WTC11 (cell line): ENCODE data around the gene FBXL2. TPM values are rescaled to one million over a fixed set of nuclear protein-coding genes. Genes with fewer than 3 reads are reported as not detected.

Experiments used
- ATAC-seq: fragments of 200-7000 bp; cut with Tn5 transposase; 2 replicates; pipeline ENCODE4 v1.10.0; 2021; ENCODE audit warnings: mild to moderate bottlenecking, moderate library complexity
- CTCF ChIA-PET: fragments of 300-600 bp; sonication (Branson Sonifier 250); formaldehyde crosslinking; loops from one replicate; lab custom pipeline; 2021; ENCODE audit warnings: antibody characterized with exemption; lab: Charles Lee
- POLR2A ChIA-PET: fragments of 350-600 bp; sonication (Branson Sonifier 250); formaldehyde crosslinking; loops from one replicate; lab custom pipeline; 2021; ENCODE audit warnings: antibody characterized with exemption; lab: Charles Lee
- DNase-seq: peaks from one replicate; pipeline ENCODE4 v3.0.0; 2021; ENCODE audit warnings: low spot score
- H3K27ac Mint-ChIP-seq: 2 replicates; pipeline ENCODE4 v1.8.0; 2021; ENCODE audit warnings: mixed read lengths
- H3K27me3 Mint-ChIP-seq: 2 replicates; pipeline ENCODE4 v1.8.0; 2021; ENCODE audit warnings: low read depth, mild to moderate bottlenecking, moderate library complexity, mixed read lengths
- H3K36me3 Mint-ChIP-seq: 2 replicates; pipeline ENCODE4 v1.8.0; 2021; ENCODE audit warnings: mixed read lengths
- H3K4me1 Mint-ChIP-seq: 2 replicates; pipeline ENCODE4 v1.8.0; 2022; ENCODE audit warnings: mixed read lengths
- H3K4me3 Mint-ChIP-seq: 2 replicates; pipeline ENCODE4 v1.8.0; 2021; ENCODE audit warnings: mild to moderate bottlenecking, moderate library complexity, mixed read lengths
- H3K9me3 Mint-ChIP-seq: 2 replicates; pipeline ENCODE4 v1.8.0; 2021; ENCODE audit warnings: mixed read lengths
- CBFB ChIP-seq: sonication (generic); formaldehyde crosslinking; IDR thresholded peaks from 2 replicates; pipeline ENCODE4 v1.8.1; 2022; ENCODE audit warnings: mild to moderate bottlenecking, low read depth, missing genetic modification reagents
- FOXK1 ChIP-seq: sonication (generic); formaldehyde crosslinking; IDR thresholded peaks from 2 replicates; pipeline ENCODE4 v1.8.0; 2022; ENCODE audit warnings: mild to moderate bottlenecking, moderate library complexity, missing genetic modification reagents
- FOXP1 ChIP-seq: sonication (generic); formaldehyde crosslinking; IDR thresholded peaks from 2 replicates; pipeline ENCODE4 v1.8.0; 2022; ENCODE audit warnings: missing genetic modification reagents, mild to moderate bottlenecking, moderate library complexity, borderline replicate concordance
- GABPB1 ChIP-seq: sonication (generic); formaldehyde crosslinking; IDR thresholded peaks from 2 replicates; pipeline ENCODE4 v1.8.1; 2023; ENCODE audit warnings: mild to moderate bottlenecking, missing genetic modification reagents
- MXD4 ChIP-seq: fragments of 250-450 bp; sonication (Bioruptor Pico); IDR thresholded peaks from 2 replicates; pipeline ENCODE4 v1.8.0; 2021; ENCODE audit warnings: mild to moderate bottlenecking, moderate library complexity, borderline replicate concordance
- MYBL2 ChIP-seq: sonication (generic); formaldehyde crosslinking; IDR thresholded peaks from 2 replicates; pipeline ENCODE4 v1.8.1; 2023; ENCODE audit warnings: mild to moderate bottlenecking, moderate library complexity, missing genetic modification reagents
- NR1H2 ChIP-seq: sonication (generic); formaldehyde crosslinking; IDR thresholded peaks from 2 replicates; pipeline ENCODE4 v1.9.0; 2021; ENCODE audit warnings: mild to moderate bottlenecking, moderate library complexity, missing genetic modification reagents
- PRRX2 ChIP-seq: fragments of 250-450 bp; sonication (Bioruptor Pico); IDR thresholded peaks from 2 replicates; pipeline ENCODE4 v1.8.0; 2021; ENCODE audit warnings: mild to moderate bottlenecking
- RELA ChIP-seq: sonication (generic); formaldehyde crosslinking; IDR thresholded peaks from 2 replicates; pipeline ENCODE4 v1.8.1; 2022; ENCODE audit warnings: missing genetic modification reagents, mild to moderate bottlenecking, borderline replicate concordance
- SMAD3 ChIP-seq: sonication (generic); formaldehyde crosslinking; IDR thresholded peaks from 2 replicates; pipeline ENCODE4 v1.8.0; 2022; ENCODE audit warnings: missing genetic modification reagents, mild to moderate bottlenecking, borderline replicate concordance
- TEAD4 ChIP-seq: sonication (generic); formaldehyde crosslinking; IDR thresholded peaks from 2 replicates; pipeline ENCODE4 v1.8.0; 2022; ENCODE audit warnings: mild to moderate bottlenecking, missing genetic modification reagents
- total RNA-seq: library from RNA; stranded (reverse); gene quantifications from 3 replicates; pipeline ENCODE4 v1.2.3, GENCODE V29; 2021
- TF ChIP-seq, protein P1 (sequence below): sonication (generic); formaldehyde crosslinking; IDR thresholded peaks from 2 replicates; pipeline ENCODE4 v1.8.0; 2022; ENCODE audit warnings: mild to moderate bottlenecking, missing genetic modification reagents
- TF ChIP-seq, protein P2 (sequence below): sonication (generic); formaldehyde crosslinking; IDR thresholded peaks from 2 replicates; pipeline ENCODE4 v1.8.0; 2023; ENCODE audit warnings: missing genetic modification reagents
- TF ChIP-seq, protein P3 (sequence below): sonication (generic); formaldehyde crosslinking; conservative IDR thresholded peaks from 2 replicates; pipeline ENCODE4 v1.8.1; 2023; ENCODE audit warnings: mild to moderate bottlenecking, low read depth, missing genetic modification reagents, moderate library complexity
- TF ChIP-seq, protein P4 (sequence below): fragments of 250-450 bp; sonication (Bioruptor Pico); IDR thresholded peaks from 2 replicates; pipeline ENCODE4 v1.9.0; 2021; ENCODE audit warnings: mild to moderate bottlenecking
- TF ChIP-seq, protein P5 (sequence below): sonication (generic); formaldehyde crosslinking; IDR thresholded peaks from 2 replicates; pipeline ENCODE4 v1.8.1; 2023; ENCODE audit warnings: mild to moderate bottlenecking, missing genetic modification reagents
- TF ChIP-seq, protein P6 (sequence below): sonication (generic); formaldehyde crosslinking; IDR thresholded peaks from 2 replicates; pipeline ENCODE4 v1.8.1; 2022; ENCODE audit warnings: mild to moderate bottlenecking, moderate library complexity, missing genetic modification reagents

The FBXL2 gene
- total RNA-seq, 1 experiment from 2014 or later = 2.9 TPM

DNA sequence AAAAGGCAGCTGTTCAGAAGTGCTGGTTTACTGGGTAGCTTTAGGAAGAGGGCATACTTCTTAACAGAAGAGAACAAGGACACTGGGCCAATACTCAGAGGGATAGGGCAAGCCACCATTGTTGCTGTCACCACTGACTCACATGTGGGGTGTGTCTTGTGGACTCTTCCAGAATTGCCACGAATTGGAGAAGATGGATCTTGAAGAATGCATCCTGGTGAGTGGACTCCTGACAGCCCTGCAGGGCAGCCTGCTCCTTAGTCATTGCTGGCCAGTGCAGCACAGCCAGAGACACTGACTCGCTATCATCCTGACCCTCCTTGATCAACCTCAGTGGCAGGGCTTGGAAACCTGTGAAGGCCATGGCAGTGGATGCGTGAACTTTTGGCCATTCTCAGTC, 100.7 kb downstream of the FBXL2 start (continued):
- TF ChIP-seq, protein P1, sequence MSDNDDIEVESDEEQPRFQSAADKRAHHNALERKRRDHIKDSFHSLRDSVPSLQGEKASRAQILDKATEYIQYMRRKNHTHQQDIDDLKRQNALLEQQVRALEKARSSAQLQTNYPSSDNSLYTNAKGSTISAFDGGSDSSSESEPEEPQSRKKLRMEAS (CRISPR knock-in tag) = no peak
- TF ChIP-seq TEAD4 (CRISPR knock-in tag) = no peak
- TF ChIP-seq, protein P2, sequence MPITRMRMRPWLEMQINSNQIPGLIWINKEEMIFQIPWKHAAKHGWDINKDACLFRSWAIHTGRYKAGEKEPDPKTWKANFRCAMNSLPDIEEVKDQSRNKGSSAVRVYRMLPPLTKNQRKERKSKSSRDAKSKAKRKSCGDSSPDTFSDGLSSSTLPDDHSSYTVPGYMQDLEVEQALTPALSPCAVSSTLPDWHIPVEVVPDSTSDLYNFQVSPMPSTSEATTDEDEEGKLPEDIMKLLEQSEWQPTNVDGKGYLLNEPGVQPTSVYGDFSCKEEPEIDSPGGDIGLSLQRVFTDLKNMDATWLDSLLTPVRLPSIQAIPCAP (CRISPR knock-in tag) = no peak
- TF ChIP-seq, protein P3, sequence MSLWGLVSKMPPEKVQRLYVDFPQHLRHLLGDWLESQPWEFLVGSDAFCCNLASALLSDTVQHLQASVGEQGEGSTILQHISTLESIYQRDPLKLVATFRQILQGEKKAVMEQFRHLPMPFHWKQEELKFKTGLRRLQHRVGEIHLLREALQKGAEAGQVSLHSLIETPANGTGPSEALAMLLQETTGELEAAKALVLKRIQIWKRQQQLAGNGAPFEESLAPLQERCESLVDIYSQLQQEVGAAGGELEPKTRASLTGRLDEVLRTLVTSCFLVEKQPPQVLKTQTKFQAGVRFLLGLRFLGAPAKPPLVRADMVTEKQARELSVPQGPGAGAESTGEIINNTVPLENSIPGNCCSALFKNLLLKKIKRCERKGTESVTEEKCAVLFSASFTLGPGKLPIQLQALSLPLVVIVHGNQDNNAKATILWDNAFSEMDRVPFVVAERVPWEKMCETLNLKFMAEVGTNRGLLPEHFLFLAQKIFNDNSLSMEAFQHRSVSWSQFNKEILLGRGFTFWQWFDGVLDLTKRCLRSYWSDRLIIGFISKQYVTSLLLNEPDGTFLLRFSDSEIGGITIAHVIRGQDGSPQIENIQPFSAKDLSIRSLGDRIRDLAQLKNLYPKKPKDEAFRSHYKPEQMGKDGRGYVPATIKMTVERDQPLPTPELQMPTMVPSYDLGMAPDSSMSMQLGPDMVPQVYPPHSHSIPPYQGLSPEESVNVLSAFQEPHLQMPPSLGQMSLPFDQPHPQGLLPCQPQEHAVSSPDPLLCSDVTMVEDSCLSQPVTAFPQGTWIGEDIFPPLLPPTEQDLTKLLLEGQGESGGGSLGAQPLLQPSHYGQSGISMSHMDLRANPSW (CRISPR knock-in tag) = no peak

DNA sequence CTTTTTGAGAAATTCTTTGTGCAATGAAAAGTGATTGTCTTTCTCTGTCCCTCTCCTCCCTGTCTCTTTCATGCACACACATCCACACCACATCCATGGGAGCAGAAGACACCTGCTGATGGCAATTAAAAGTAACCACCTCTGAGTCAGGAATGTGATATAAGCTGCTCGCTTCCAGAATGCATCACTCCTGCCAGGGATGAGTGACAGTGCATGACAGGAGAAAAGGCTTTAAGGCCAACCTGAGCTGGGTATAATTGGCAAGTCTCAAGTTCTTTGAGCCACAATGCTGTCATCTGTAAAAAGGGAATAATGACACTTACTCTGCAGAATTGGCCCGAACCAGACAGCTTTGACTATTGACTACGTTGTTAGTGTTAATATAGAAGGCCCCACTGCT, 103.4 kb downstream of the FBXL2 start:
- ChIA-PET CTCF (interaction anchor here (1.1 to 1.7 kb wide), 2 partner anchors 8 to 236 kb away, joined by 3 to 11 read pairs; no protein-coding TSS in a partner anchor), POLR2A (interaction anchor here (0.7 kb wide), 1 partner anchor 23 kb away, joined by 3 read pairs; no protein-coding TSS in a partner anchor)
- DNase-seq (no peak), ATAC-seq (no peak)
- no peaks in the 10 kb centered on the region for H3K27me3 Mint-ChIP-seq
- H3K4me3 Mint-ChIP-seq = no peak overlapping the region
- H3K27ac Mint-ChIP-seq = no peak overlapping the region
- no peaks in the 10 kb centered on the region for H3K9me3 Mint-ChIP-seq
- TF ChIP-seq CBFB (CRISPR knock-in tag) = no peak
- TF ChIP-seq, protein P4, sequence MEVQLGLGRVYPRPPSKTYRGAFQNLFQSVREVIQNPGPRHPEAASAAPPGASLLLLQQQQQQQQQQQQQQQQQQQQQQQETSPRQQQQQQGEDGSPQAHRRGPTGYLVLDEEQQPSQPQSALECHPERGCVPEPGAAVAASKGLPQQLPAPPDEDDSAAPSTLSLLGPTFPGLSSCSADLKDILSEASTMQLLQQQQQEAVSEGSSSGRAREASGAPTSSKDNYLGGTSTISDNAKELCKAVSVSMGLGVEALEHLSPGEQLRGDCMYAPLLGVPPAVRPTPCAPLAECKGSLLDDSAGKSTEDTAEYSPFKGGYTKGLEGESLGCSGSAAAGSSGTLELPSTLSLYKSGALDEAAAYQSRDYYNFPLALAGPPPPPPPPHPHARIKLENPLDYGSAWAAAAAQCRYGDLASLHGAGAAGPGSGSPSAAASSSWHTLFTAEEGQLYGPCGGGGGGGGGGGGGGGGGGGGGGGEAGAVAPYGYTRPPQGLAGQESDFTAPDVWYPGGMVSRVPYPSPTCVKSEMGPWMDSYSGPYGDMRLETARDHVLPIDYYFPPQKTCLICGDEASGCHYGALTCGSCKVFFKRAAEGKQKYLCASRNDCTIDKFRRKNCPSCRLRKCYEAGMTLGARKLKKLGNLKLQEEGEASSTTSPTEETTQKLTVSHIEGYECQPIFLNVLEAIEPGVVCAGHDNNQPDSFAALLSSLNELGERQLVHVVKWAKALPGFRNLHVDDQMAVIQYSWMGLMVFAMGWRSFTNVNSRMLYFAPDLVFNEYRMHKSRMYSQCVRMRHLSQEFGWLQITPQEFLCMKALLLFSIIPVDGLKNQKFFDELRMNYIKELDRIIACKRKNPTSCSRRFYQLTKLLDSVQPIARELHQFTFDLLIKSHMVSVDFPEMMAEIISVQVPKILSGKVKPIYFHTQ (CRISPR knock-in tag) = no peak
- no peak for TF ChIP-seq RELA
- TF ChIP-seq, protein P5, sequence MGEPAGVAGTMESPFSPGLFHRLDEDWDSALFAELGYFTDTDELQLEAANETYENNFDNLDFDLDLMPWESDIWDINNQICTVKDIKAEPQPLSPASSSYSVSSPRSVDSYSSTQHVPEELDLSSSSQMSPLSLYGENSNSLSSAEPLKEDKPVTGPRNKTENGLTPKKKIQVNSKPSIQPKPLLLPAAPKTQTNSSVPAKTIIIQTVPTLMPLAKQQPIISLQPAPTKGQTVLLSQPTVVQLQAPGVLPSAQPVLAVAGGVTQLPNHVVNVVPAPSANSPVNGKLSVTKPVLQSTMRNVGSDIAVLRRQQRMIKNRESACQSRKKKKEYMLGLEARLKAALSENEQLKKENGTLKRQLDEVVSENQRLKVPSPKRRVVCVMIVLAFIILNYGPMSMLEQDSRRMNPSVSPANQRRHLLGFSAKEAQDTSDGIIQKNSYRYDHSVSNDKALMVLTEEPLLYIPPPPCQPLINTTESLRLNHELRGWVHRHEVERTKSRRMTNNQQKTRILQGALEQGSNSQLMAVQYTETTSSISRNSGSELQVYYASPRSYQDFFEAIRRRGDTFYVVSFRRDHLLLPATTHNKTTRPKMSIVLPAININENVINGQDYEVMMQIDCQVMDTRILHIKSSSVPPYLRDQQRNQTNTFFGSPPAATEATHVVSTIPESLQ (CRISPR knock-in tag) = no peak
- no peak for TF ChIP-seq MYBL2 (CRISPR knock-in tag)
- H3K4me1 Mint-ChIP-seq = peaks cover 9% of the 10 kb centered on the region; the same call in 1 of the 2 replicates
- no peaks in the 10 kb centered on the region; the same call in none of the 2 replicates for H3K36me3 Mint-ChIP-seq

DNA sequence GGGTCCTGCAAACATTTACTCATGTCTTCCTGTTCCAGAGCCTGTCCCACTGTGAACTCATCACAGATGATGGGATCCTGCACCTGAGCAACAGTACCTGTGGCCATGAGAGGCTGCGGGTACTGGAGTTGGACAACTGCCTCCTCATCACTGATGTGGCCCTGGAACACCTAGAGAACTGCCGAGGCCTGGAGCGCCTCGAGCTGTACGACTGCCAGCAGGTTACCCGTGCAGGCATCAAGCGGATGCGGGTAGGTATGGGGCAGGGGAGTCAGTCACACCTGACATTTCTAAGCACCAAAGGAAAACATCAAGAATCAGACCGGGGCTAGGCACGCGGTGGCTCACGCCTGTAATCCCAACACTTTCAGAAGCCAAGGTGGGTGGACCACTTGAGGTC, 106.7 kb downstream of the FBXL2 start:
- CTCF ChIA-PET = interaction anchor here (1.0 kb wide), 1 partner anchor 403 kb away, joined by 4 read pairs; no protein-coding TSS in a partner anchor
- POLR2A ChIA-PET = no interaction called here
- DNase-seq (no peak), ATAC-seq (no peak)
- Mint-ChIP-seq H3K36me3 (peaks cover 9% of the 10 kb centered on the region), H3K4me3 (no peak overlapping the region), H3K4me1 (no peaks in the 10 kb centered on the region), H3K27ac (no peak overlapping the region), H3K9me3 (no peaks in the 10 kb centered on the region), H3K27me3 (no peaks in the 10 kb centered on the region)
- no peak for TF ChIP-seq FOXP1
- no peak for TF ChIP-seq GABPB1 (CRISPR knock-in tag)
- TF ChIP-seq SMAD3 = no peak
- no peak for TF ChIP-seq NR1H2
- TF ChIP-seq PRRX2 = no peak
- no peak for TF ChIP-seq FOXK1 (CRISPR knock-in tag)
- TF ChIP-seq, protein P6, sequence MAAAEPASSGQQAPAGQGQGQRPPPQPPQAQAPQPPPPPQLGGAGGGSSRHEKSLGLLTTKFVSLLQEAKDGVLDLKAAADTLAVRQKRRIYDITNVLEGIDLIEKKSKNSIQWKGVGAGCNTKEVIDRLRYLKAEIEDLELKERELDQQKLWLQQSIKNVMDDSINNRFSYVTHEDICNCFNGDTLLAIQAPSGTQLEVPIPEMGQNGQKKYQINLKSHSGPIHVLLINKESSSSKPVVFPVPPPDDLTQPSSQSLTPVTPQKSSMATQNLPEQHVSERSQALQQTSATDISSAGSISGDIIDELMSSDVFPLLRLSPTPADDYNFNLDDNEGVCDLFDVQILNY (CRISPR knock-in tag) = no peak
- no peak for TF ChIP-seq MXD4 (CRISPR knock-in tag)
- TF ChIP-seq, protein P1 (CRISPR knock-in tag) = no peak
